WERI-Rb-1 (cell line): ENCODE results near the gene GAL3ST2.
"Not testable (repeated sequence)": the region's sequence is repeated elsewhere in the genome, so short reads cannot be mapped to it uniquely, and the experiment has no call there.

Experiments
- DNase-seq: peaks from one replicate; pipeline ENCODE4 v3.0.0-alpha.2; 2020
- H3K27ac ChIP-seq: fragments of 250-450 bp; sonication (Bioruptor Pico); 2 replicates; pipeline ENCODE4 v1.5.1; 2020; ENCODE audit warnings: mild to moderate bottlenecking, moderate library complexity
- H3K27me3 ChIP-seq: fragments of 250-450 bp; sonication (Bioruptor Pico); 2 replicates; pipeline ENCODE4 v1.5.1; 2021; ENCODE audit warnings: mild to moderate bottlenecking, low read depth, moderate library complexity; ENCODE audit not compliant: insufficient read depth, severe bottlenecking
- H3K36me3 ChIP-seq: fragments of 250-450 bp; sonication (Bioruptor Pico); 2 replicates; pipeline ENCODE4 v1.5.1; 2020; ENCODE audit warnings: mild to moderate bottlenecking, moderate library complexity
- H3K4me3 ChIP-seq: 2 replicates; pipeline ENCODE4 v1.5.1; 2011; ENCODE audit warnings: low read depth, mild to moderate bottlenecking, control low read depth, low read length
- H3K9me3 ChIP-seq: fragments of 250-450 bp; sonication (Bioruptor Pico); 2 replicates; pipeline ENCODE4 v1.5.1; 2021; ENCODE audit warnings: mild to moderate bottlenecking, moderate library complexity; ENCODE audit not compliant: severe bottlenecking
- CTCF ChIP-seq: IDR thresholded peaks from 2 replicates; pipeline ENCODE4 v1.5.1; 2011; ENCODE audit warnings: low read depth, mild to moderate bottlenecking, control low read depth, inconsistent platforms, low read length

The GAL3ST2 gene

GRCh38 chr2:241738040-241738686, 38.5 kb upstream of the GAL3ST2 start:
- Histone ChIP-seq H3K4me3 (no peak overlapping the region), H3K9me3 (no peaks in the 10 kb centered on the region), H3K36me3 (no peaks in the 10 kb centered on the region), H3K27me3 (no peaks in the 10 kb centered on the region), H3K27ac (no peak overlapping the region)
- TF ChIP-seq CTCF: no peak
- no peak for DNase-seq

- no peaks in the 10 kb centered on the region for H3K27me3 ChIP-seq
- TF ChIP-seq CTCF: no peak
- H3K4me3 ChIP-seq: no peak overlapping the region
- no peak for DNase-seq
- no peaks in the 10 kb centered on the region for H3K9me3 ChIP-seq
- H3K36me3 ChIP-seq: peaks cover 4% of the 10 kb centered on the region
- H3K27ac ChIP-seq: no peak overlapping the region
These were observed 37.4 kb upstream of the GAL3ST2 start for GRCh38 chr2:241739177-241739576.

GRCh38 chr2:241739651-241740050, 37.0 kb upstream of the GAL3ST2 start:
- Histone ChIP-seq H3K27ac (no peak overlapping the region), H3K27me3 (no peaks in the 10 kb centered on the region), H3K9me3 (no peaks in the 10 kb centered on the region), H3K4me3 (no peak overlapping the region), H3K36me3 (peaks cover 9% of the 10 kb centered on the region)
- TF ChIP-seq CTCF: no peak
- DNase-seq: no peak

- Histone ChIP-seq H3K36me3 (peaks cover 21% of the 10 kb centered on the region), H3K27me3 (no peaks in the 10 kb centered on the region), H3K27ac (no peak overlapping the region), H3K4me3 (no peak overlapping the region), H3K9me3 (peaks cover 2% of the 10 kb centered on the region)
- DNase-seq: no peak
- TF ChIP-seq CTCF: no peak
These were observed 35.6 kb upstream of the GAL3ST2 start for GRCh38 chr2:241741016-241741415.

GRCh38 chr2:241742320-241742939, 34.2 kb upstream of the GAL3ST2 start:
- no peak for TF ChIP-seq CTCF
- Histone ChIP-seq H3K36me3 (peaks cover 26% of the 10 kb centered on the region), H3K9me3 (peaks cover 6% of the 10 kb centered on the region), H3K27ac (no peak overlapping the region), H3K27me3 (no peaks in the 10 kb centered on the region), H3K4me3 (no peak overlapping the region)
- no peak for DNase-seq

- H3K27ac ChIP-seq, DNase-seq, H3K9me3 ChIP-seq, H3K4me3 ChIP-seq, H3K27me3 ChIP-seq: not testable (repeated sequence)
- H3K36me3 ChIP-seq: peaks cover 30% of the 10 kb centered on the region
These were observed 33.6 kb upstream of the GAL3ST2 start for GRCh38 chr2:241743008-241743407.
